GM12873 (cell line): ENCODE data around the gene FARP1.

ENCODE experiments used
- TF ChIP-seq, protein P1 (sequence below): IDR thresholded peaks from 2 replicates; pipeline ENCODE4 v1.5.1; 2012; ENCODE audit warnings: low read depth, mild to moderate bottlenecking, moderate library complexity, low read length, control low read depth; ENCODE audit not compliant: insufficient read depth; ENCODE audit errors: missing control alignments

FARP1 gene

DNA sequence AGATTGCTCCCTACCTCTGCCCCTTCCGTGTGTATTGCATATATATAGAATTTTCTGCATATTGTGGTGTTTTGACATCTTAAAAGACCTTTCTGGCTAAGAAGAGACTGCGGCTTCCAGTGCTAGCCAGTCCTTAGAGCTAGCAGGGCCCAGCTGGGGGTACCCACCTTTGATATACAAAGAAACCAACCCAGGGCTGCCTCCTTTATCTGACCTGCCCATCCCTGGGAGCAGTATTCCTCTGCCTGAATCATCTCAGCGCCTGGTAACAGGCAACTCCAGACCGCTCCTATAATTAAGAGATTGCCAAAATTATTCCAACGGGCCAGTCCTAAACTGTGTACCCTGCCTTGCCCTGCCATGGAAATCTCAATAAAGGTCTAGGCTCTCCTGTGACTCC is 220.4 kb downstream of the FARP1 start:
- TF ChIP-seq, protein P1, sequence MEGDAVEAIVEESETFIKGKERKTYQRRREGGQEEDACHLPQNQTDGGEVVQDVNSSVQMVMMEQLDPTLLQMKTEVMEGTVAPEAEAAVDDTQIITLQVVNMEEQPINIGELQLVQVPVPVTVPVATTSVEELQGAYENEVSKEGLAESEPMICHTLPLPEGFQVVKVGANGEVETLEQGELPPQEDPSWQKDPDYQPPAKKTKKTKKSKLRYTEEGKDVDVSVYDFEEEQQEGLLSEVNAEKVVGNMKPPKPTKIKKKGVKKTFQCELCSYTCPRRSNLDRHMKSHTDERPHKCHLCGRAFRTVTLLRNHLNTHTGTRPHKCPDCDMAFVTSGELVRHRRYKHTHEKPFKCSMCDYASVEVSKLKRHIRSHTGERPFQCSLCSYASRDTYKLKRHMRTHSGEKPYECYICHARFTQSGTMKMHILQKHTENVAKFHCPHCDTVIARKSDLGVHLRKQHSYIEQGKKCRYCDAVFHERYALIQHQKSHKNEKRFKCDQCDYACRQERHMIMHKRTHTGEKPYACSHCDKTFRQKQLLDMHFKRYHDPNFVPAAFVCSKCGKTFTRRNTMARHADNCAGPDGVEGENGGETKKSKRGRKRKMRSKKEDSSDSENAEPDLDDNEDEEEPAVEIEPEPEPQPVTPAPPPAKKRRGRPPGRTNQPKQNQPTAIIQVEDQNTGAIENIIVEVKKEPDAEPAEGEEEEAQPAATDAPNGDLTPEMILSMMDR: no peak

DNA sequence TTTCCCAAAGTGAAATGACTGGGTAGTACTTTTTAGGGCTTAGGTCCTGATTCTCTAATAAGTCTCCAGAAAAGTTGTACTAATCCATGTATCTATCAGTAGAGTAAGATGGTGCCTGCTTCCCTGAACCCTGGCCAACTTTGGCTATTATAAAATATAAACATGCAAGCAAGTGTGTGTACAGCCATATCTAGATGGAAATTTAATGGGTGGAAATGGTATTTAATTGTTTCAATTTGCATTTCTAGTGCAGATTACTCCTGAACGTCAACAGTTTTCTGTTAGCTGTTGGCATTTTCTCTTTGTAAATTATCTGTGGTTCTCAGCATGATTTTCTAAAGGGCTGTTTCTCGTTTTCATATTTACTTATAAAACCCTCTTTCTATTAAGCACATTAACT is 221.3 kb downstream of the FARP1 start:
- TF ChIP-seq, protein P1: no peak

DNA sequence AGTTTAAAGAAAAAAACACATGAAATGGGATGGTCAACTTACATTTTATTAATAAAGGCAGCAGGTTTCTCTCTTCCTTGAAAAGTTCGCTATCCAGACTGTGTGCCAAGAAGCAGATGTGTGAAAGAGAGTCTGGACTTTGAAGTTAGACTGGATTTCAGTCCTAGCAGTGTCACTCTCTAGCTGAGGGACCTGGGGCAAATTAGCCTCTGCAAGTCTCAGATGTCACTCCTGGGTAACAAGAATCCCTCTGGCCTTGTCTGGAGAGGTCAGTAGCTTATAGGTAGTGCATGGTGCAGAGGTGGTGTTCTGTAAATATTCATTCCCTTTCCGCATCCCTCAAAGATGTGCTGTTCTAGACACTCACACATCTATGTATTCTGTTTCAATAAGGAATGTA is 221.8 kb downstream of the FARP1 start:
- TF ChIP-seq, protein P1: no peak

DNA sequence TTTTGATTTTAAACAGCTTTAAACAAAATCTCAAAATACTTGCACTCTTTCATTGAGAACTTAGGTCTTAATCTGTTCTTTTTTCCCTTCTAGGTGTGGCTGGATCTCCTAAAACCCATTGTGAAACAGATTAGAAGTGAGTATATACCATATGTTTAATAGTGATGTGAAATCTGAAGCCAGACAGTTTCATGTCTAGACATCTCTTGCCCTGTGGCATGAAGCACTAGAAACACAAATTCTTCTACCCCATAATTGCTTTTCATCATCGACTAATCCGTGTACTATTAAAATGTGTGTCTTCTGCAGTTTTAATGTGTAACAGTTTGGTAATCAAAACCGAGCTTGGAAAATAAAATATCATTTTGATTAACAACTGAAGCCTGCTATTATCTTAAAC is 222.4 kb downstream of the FARP1 start:
- TF ChIP-seq, protein P1: no peak

DNA sequence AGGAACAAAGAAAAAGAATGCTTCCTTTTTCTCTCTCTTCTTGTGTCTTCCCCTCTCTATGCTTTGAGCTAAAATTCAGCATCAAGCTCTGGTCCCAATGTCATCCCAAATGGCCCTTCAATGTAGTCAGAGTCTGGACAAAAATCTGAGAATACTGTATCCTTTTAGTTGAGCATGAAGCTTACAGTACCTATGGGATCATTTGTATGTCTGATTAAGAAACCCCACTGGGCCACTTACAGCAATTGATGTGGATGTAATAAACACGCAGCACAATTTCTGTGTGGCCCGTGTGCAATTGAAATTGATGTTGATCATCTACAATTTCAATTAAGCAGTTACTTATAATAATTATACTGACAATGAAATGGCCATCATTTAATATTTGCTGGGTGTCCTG is 223.1 kb downstream of the FARP1 start:
- TF ChIP-seq, protein P1: no peak

DNA sequence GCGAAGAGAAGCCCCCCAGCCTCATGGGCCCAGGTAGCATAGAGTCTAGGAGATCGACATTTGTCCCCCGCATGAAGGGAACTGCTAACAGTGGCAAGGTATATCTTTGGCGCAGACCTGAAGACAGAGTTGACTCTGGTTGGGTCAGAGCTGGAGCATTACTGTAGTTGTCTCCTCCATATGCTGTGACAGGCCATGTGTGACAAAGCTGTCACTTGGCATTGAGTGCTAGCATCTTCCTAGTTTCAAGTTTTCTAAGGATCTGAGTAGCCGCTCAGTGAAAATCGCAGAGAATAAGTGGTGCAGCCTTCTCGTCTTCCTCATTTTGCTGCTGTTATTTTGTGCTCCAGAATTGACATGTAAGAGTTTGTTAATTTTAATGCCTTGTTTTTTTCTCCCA is 223.5 kb downstream of the FARP1 start:
- TF ChIP-seq, protein P1: no peak

DNA sequence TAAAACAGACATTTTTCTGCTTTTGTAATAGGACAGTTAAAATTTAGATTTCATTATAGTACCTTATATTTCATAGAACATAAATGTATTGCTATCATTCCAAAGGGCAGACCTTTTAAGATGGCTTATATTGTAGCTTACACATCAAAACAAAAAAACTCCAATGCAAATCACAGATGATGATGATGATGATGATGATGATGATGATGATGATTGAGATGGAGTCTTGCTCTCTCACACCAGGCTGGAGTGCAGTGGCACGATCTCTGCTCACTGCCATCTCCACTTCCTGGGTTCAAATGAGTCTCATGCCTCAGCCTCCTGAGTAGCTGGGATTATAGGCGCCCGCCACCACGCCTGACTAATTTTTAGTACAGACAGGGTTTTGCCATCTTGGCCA is 224.1 kb downstream of the FARP1 start:
- TF ChIP-seq, protein P1: no peak
